Upper lobe of left lung (tissue), 6 donors: ENCODE data around the gene NR2E3. TPM values are rescaled to one million over a fixed set of nuclear protein-coding genes. Genes with fewer than 3 reads are reported as not detected.
"Not testable (repeated sequence)": the region's sequence is repeated elsewhere in the genome, so short reads cannot be mapped to it uniquely, and the experiment has no call there.

Source experiments
- ATAC-seq, 2 donors: fragments of 200-7000 bp; cut with Tn5 transposase; one replicate each; pipeline ENCODE4 v1.9.1; 2022; ENCODE audit warnings: mild to moderate bottlenecking in 2 of 2, moderate library complexity in 2 of 2; ENCODE audit not compliant: low FRiP score in 2 of 2
- DNase-seq, 2 donors: peaks; one replicate each; pipeline ENCODE4 v3.0.0-alpha.2; 2019 to 2020
- H3K27ac ChIP-seq, 4 donors: fragments of 200-600 bp; sonication (generic); one replicate each; pipeline ENCODE4 v1.5.1; 2016 to 2019
- H3K27me3 ChIP-seq, 4 donors: fragments of 200-600 bp; sonication (generic); one replicate each; pipeline ENCODE4 v1.5.1; 2017 to 2019
- H3K36me3 ChIP-seq, 4 donors: fragments of 200-600 bp; sonication (generic); one replicate each; pipeline ENCODE4 v1.5.1; 2016 to 2019
- H3K4me1 ChIP-seq, 4 donors: fragments of 200-600 bp; sonication (generic); one replicate each; pipeline ENCODE4 v1.5.1; 2018 to 2019
- H3K4me3 ChIP-seq, 4 donors: fragments of 200-600 bp; sonication (generic); one replicate each; pipeline ENCODE4 v1.5.1; 2017 to 2019; ENCODE audit warnings: mild to moderate bottlenecking in 2 of 4, moderate library complexity in 1 of 4
- H3K9me3 ChIP-seq, 4 donors: fragments of 200-600 bp; sonication (generic); one replicate each; pipeline ENCODE4 v1.5.1; 2018 to 2019
- CTCF ChIP-seq, 6 experiments: fragments of 450-650 bp in 4 of 6; fragments of 200-600 bp in 2 of 6; sonication (generic) in 2 of 6; IDR thresholded peaks; one replicate each; pipeline ENCODE4 v1.5.1; 2016 to 2019; ENCODE audit warnings: antibody characterized with exemption in 6 of 6
- EP300 ChIP-seq, 4 donors: sonication (generic); formaldehyde crosslinking; IDR thresholded peaks; one replicate each; pipeline ENCODE4 v1.5.1; 2017; ENCODE audit warnings: antibody characterized with exemption in 4 of 4, control low read depth in 2 of 4
- POLR2A ChIP-seq, 4 donors: fragments of 450-650 bp; IDR thresholded peaks; one replicate each; pipeline ENCODE4 v1.5.1; 2016 to 2017; ENCODE audit warnings: antibody characterized with exemption in 4 of 4, mild to moderate bottlenecking in 2 of 4
- POLR2AphosphoS5 ChIP-seq, 2 donors: sonication (generic); formaldehyde crosslinking; IDR thresholded peaks; one replicate each; pipeline ENCODE4 v1.5.1; 2017; ENCODE audit warnings: antibody characterized with exemption in 2 of 2
- WGBS, 2 donors: methylation state at CpG; one replicate each; pipeline ENCODE4 v1.1.5; 2017 to 2018; 5-methylcytosine and 5-hydroxymethylcytosine counted together
- small RNA-seq, 4 donors: library from RNA; depleted of rRNA; stranded (forward); fragments of <200 nt; gene quantifications; one replicate each; pipeline ENCODE3, GENCODE V24; 2016
- total RNA-seq, 6 donors: library from RNA; depleted of rRNA in 4 of 6; stranded (reverse); fragments of >200 nt in 4 of 6; gene quantifications; one replicate each; pipeline versions ENCODE4 v1.1.0 to v1.2.1, GENCODE V29; 2016 to 2021
- donor health status: DM: no; HTN: no; CAD: no; lungs with moderate emphysema.
- donor health status: DM: no; HTN: yes; CAD: no; lungs with severe emphysema.

The NR2E3 gene
- total RNA-seq, 6 donors from 2014 or later, result 0.43 to 3.1 (median 1.5) TPM; not detected in 2

- H3K36me3 ChIP-seq, result peaks cover 11 to 74% (median 31%) of the 10 kb centered on the region in 4 donors
- H3K27ac ChIP-seq, result no peak overlapping the region
- H3K27me3 ChIP-seq, result no peaks in the 10 kb centered on the region
- 60 to 68% methylated on average over 2 of the region's 2 CpGs for WGBS, 2 donors
- no peak for ATAC-seq
- H3K4me1 ChIP-seq, result no peaks in the 10 kb centered on the region
- no peak for DNase-seq
- no peaks in the 10 kb centered on the region for H3K9me3 ChIP-seq
- TF ChIP-seq CTCF (IDR thresholded peaks at IDR 0.05) (no peak), POLR2A (IDR thresholded peaks at IDR 0.05) (no peak), EP300 (IDR thresholded peaks at IDR 0.05) (no peak), POLR2AphosphoS5 (IDR thresholded peaks at IDR 0.05) (no peak)
- H3K4me3 ChIP-seq, result no peak overlapping the region
These were observed 34.6 kb downstream of the NR2E3 start for GRCh38 chr15:71844916-71845315.

- H3K4me1 ChIP-seq, result no peaks in the 10 kb centered on the region
- no peak for DNase-seq
- H3K27me3 ChIP-seq, result no peaks in the 10 kb centered on the region
- peaks cover 13 to 64% (median 21%) of the 10 kb centered on the region in 4 donors for H3K36me3 ChIP-seq
- TF ChIP-seq POLR2AphosphoS5 (IDR thresholded peaks at IDR 0.05) (no peak), CTCF (IDR thresholded peaks at IDR 0.05) (no peak), POLR2A (IDR thresholded peaks at IDR 0.05) (no peak), EP300 (IDR thresholded peaks at IDR 0.05) (no peak)
- no peaks in the 10 kb centered on the region for H3K9me3 ChIP-seq
- no peak overlapping the region for H3K4me3 ChIP-seq
- 91 to 95% methylated on average over 1 of the region's 1 CpG for WGBS, 2 donors
- no peak for ATAC-seq
- H3K27ac ChIP-seq, result no peak overlapping the region
These were observed 43.2 kb downstream of the NR2E3 start for GRCh38 chr15:71853543-71853942.

DNA sequence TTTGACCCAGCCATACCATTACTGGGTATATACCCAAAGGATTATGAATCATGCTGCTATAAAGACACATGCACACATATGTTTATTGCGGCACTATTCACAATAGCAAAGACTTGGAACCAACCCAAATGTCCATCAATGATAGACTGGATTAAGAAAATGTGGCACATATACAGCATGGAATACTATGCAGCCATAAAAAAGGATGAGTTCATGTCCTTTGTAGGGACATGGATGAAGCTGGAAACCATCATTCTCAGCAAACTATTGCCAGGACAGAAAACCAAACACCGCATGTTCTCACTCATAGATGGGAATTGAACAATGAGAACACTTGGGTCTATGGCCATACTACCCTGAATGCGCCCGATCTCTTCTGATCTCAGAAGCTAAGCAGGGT lies 47.9 kb downstream of the NR2E3 start:
- not testable (repeated sequence) for H3K4me1 ChIP-seq, ATAC-seq, H3K4me3 ChIP-seq, H3K9me3 ChIP-seq, H3K27ac ChIP-seq, H3K27me3 ChIP-seq, DNase-seq
- peaks cover 0 to 45% (median 0%) of the 10 kb centered on the region in 4 donors for H3K36me3 ChIP-seq
- 83 to 96% methylated on average over 4 of the region's 4 CpGs for WGBS, 2 donors

Small RNAs within 50 kb of the gene (small RNA-seq; reads per million reads assigned to genes)
- 0 to 0.11 (median 0) reads per million in 4 donors for gene RNA5SP399
